ENCODE measurements around the gene NPLOC4.

Gene NPLOC4

GRCh38 chr17:81577278-81578000 is 59.5 kb downstream of the NPLOC4 start:
- TF ChIP-seq CTCF (IDR thresholded peaks at IDR 0.05; ENCODE audit: low read depth, low read length), result no peak
- peak overlapping the region in 1 of 2 donors; percentile 28 for H3K4me3 ChIP-seq (replicated peaks in 1 of 2; ENCODE audit: low read depth in 2 of 2, low read length in 2 of 2)
- DNase-seq (ENCODE audit: low read depth in 2 of 2), result peak; percentile 49 to 62

GRCh38 chr17:81576621-81577277 is 60.2 kb downstream of the NPLOC4 start:
- TF ChIP-seq CTCF (IDR thresholded peaks at IDR 0.05; ENCODE audit: low read depth, low read length), result no peak
- peak; percentile 84 to 91 for DNase-seq (ENCODE audit: low read depth in 2 of 2)
- H3K4me3 ChIP-seq (replicated peaks in 1 of 2; ENCODE audit: low read depth in 2 of 2, low read length in 2 of 2), result peak overlapping the region in 1 of 2 donors; percentile 28

- no peak for TF ChIP-seq CTCF (IDR thresholded peaks at IDR 0.05; ENCODE audit: low read depth, low read length)
- no peak overlapping the region for H3K4me3 ChIP-seq (replicated peaks in 1 of 2; ENCODE audit: low read depth in 2 of 2, low read length in 2 of 2)
- DNase-seq (ENCODE audit: low read depth in 2 of 2), result no peak
Observed at GRCh38 chr17:81575836-81576235, 61.1 kb downstream of the NPLOC4 start.

GRCh38 chr17:81574643-81574956 is 62.3 kb downstream of the NPLOC4 start:
- no peak overlapping the region for H3K4me3 ChIP-seq (replicated peaks in 1 of 2; ENCODE audit: low read depth in 2 of 2, low read length in 2 of 2)
- TF ChIP-seq CTCF (IDR thresholded peaks at IDR 0.05; ENCODE audit: low read depth, low read length), result no peak
- no peak for DNase-seq (ENCODE audit: low read depth in 2 of 2)

GRCh38 chr17:81573794-81574642 is 62.9 kb downstream of the NPLOC4 start:
- no peak for DNase-seq (ENCODE audit: low read depth in 2 of 2)
- TF ChIP-seq CTCF (IDR thresholded peaks at IDR 0.05; ENCODE audit: low read depth, low read length), result no peak
- H3K4me3 ChIP-seq (replicated peaks in 1 of 2; ENCODE audit: low read depth in 2 of 2, low read length in 2 of 2), result no peak overlapping the region

GRCh38 chr17:81572563-81573168 is 64.2 kb downstream of the NPLOC4 start:
- no peak for TF ChIP-seq CTCF (IDR thresholded peaks at IDR 0.05; ENCODE audit: low read depth, low read length)
- no peak overlapping the region for H3K4me3 ChIP-seq (replicated peaks in 1 of 2; ENCODE audit: low read depth in 2 of 2, low read length in 2 of 2)
- DNase-seq (ENCODE audit: low read depth in 2 of 2), result no peak

All from cardiac fibroblast (primary cell).